ENCODE data around the gene CACNA2D1. TPM values are rescaled to one million over a fixed set of nuclear protein-coding genes. Genes with fewer than 3 reads are reported as not detected.

The CACNA2D1 gene
- 134 and 591 TPM in 2 replicates for total RNA-seq

DNA sequence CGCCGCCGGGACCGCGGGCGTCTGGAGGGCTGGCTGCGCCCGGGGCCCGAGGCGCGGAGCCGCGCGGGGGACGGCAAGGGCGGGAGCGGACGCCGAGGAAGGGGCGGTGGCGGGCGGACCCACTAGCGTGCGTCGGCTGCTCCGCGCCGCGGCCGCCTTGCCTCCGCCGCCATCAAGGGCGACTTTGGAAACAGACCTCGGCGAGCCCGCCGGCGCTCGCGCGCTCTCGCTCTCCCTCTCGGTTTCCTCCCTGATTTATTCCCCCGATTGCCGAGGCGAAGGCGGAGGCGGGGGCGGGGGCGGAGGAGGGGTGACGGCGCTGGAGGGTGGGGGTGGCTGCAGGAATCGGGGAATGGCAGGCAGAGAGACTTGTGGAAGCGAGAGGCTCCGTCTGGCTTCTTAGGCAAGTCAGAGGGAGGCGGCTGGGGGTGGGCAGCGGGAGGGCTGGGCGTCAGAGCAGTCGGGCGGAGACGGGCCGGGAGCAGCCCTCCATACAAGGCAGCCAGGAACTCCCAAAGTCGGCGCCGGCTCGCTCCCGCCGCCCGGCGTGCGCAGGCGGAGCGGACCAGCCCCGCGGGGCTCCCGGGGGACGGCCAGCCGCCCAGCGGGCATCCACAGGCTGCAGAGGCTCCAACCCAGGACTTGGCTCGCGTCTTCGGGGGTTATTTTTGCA, at the start of gene CACNA2D1:
TSS of gene CACNA2D1 (minus strand) at position 231 of the 673 bp plus-strand sequence.

